HK-2 (cell line): ENCODE results near the gene STK16.

Experiments used
- DNase-seq: peaks from one replicate; pipeline ENCODE4 v3.0.0-alpha.2; 2018; ENCODE audit not compliant: unreplicated experiment

The STK16 gene

GRCh38 chr2:219269362-219270054 is 24.2 kb downstream of the STK16 start:
- no peak for DNase-seq

- DNase-seq, result no peak
Measured at GRCh38 chr2:219270055-219270372, 24.7 kb downstream of the STK16 start.

GRCh38 chr2:219271021-219271420 is 25.7 kb downstream of the STK16 start:
- no peak for DNase-seq

- DNase-seq, result no peak
Measured at GRCh38 chr2:219272356-219272755, 27.1 kb downstream of the STK16 start.

- no peak for DNase-seq
Measured at GRCh38 chr2:219272995-219273394, 27.7 kb downstream of the STK16 start.

- peak; percentile 88 for DNase-seq
Measured at GRCh38 chr2:219273937-219274336, 28.7 kb downstream of the STK16 start.

- peak; percentile 83 for DNase-seq
Measured at GRCh38 chr2:219274361-219274921, 29.2 kb downstream of the STK16 start.

- DNase-seq, result peak; percentile 89
Measured at GRCh38 chr2:219277703-219278654, 32.7 kb downstream of the STK16 start.

- no peak for DNase-seq
Measured at GRCh38 chr2:219278655-219279150, 33.4 kb downstream of the STK16 start.

- peak; percentile 99 for DNase-seq
Measured at GRCh38 chr2:219279151-219279915, 34.1 kb downstream of the STK16 start, which contains the start of gene DNAJB2. TSS of gene DNAJB2 (plus strand) at chr2:219279366. CDS start at chr2:219279834, 468 bp downstream.

GRCh38 chr2:219279916-219280516 is 34.7 kb downstream of the STK16 start:
- no peak for DNase-seq

- no peak for DNase-seq
Measured at GRCh38 chr2:219280651-219281050, 35.4 kb downstream of the STK16 start.

GRCh38 chr2:219281588-219281987 is 36.3 kb downstream of the STK16 start:
- no peak for DNase-seq

- no peak for DNase-seq
Measured at GRCh38 chr2:219282375-219282774, 37.1 kb downstream of the STK16 start.

- no peak for DNase-seq
Measured at GRCh38 chr2:219282943-219283581, 37.8 kb downstream of the STK16 start.

- no peak for DNase-seq
Measured at GRCh38 chr2:219284501-219285372, 39.5 kb downstream of the STK16 start.

- DNase-seq, result no peak
Measured at GRCh38 chr2:219285373-219285735, 40.1 kb downstream of the STK16 start.

- DNase-seq, result no peak
Measured at GRCh38 chr2:219285894-219286425, 40.7 kb downstream of the STK16 start.

GRCh38 chr2:219286436-219287115 is 41.3 kb downstream of the STK16 start:
- no peak for DNase-seq
